HTERT RPE-1 (cell line): ENCODE data around the gene MUC4.
"Not testable (repeated sequence)": the region's sequence is repeated elsewhere in the genome, so short reads cannot be mapped to it uniquely, and the experiment has no call there.

Experiments used
- in situ Hi-C: fragments of 300-500 bp; cut with MboI; formaldehyde crosslinking; loops from 4 replicates; pipeline ENCODE4 v1.14.3; 2020; ENCODE audit warnings: low sequenced_read_pairs

MUC4 gene

DNA sequence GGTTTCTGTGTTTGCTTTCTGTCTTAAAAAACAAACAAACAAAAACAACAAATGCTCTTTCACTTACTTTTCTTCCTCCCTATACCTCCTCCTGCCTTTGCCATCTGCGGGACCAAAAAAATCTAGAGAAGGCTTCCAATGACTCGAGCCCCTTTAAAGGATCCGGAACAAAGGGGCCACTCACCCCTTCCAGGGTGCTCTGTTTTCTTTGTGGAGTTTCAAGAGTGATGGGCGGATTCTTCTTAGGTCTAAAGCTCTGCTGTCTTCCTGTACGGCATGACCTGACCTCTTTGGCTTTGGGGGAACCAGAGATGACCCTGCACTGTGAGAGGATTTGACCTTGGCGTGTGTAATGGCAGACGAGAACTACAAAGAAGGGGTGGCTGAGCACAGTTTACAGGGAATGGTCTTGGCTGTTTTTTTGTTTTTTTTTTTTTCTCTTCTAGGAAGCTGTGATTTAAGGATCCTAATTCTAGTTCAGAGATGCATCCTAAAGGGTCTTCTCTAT lies 93.2 kb downstream of the MUC4 start:
- in situ Hi-C loops = no loop called here

- in situ Hi-C loops = no loop called here
Observed at GRCh38 chr3:195717852-195718476, 93.8 kb downstream of the MUC4 start.

GRCh38 chr3:195717416-195717815 lies 94.3 kb downstream of the MUC4 start:
- in situ Hi-C loops = no loop called here

GRCh38 chr3:195715583-195716266 lies 96.0 kb downstream of the MUC4 start:
- in situ Hi-C loops = no loop called here

- in situ Hi-C loops = no loop called here
Observed at GRCh38 chr3:195715134-195715533, 96.6 kb downstream of the MUC4 start.

DNA sequence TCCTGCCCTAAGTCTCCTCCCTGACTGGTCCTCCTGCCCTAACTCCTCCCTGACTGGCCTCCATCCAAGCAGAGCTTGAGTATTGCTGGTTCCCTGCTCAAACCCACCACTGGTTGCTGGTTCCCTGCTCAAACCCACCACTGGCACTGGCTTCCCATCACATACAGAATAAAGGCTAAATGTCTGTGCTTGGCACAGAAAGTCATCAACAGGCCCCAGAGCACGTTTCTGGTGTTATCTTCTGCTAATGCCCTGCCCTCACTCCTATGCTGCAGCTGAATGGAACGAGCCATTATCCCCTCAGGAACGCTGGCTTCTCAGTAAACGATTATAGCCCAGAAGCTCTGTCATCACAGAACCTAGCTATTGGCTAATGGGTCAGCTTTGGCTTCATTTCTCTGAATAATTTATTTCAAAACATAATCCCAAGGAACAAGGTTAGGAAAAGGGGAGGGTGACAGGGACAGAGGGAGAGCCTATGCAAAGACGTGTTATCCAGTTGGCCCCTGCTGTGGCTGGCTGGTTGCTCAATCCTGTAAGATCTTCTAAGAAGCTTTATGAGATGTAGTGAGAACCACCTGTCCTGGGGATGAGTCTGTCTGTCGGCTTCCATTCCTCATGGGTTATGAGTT lies 97.2 kb downstream of the MUC4 start:
- in situ Hi-C loops = no loop called here

GRCh38 chr3:195713150-195713549 lies 98.6 kb downstream of the MUC4 start:
- in situ Hi-C loops = not testable (repeated sequence)

DNA sequence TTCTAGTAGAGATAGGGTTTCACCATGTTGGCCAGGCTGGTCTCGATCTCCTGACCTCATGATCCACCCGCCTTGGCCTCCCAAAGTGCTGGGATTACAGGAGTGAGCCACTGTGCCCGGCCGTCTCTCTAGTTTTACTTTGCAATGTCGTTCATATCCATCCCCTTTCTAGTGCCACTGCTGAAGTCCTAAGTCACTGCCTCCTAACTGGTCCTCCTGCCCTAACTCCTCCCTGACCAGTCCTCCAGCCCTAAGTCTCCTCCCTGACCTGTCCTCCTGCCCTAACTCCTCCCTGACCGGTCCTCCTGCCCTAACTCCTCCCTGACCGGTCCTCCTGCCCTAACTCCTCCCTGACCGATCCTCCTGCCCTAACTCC lies 99.2 kb downstream of the MUC4 start:
- in situ Hi-C loops = not testable (repeated sequence)

DNA sequence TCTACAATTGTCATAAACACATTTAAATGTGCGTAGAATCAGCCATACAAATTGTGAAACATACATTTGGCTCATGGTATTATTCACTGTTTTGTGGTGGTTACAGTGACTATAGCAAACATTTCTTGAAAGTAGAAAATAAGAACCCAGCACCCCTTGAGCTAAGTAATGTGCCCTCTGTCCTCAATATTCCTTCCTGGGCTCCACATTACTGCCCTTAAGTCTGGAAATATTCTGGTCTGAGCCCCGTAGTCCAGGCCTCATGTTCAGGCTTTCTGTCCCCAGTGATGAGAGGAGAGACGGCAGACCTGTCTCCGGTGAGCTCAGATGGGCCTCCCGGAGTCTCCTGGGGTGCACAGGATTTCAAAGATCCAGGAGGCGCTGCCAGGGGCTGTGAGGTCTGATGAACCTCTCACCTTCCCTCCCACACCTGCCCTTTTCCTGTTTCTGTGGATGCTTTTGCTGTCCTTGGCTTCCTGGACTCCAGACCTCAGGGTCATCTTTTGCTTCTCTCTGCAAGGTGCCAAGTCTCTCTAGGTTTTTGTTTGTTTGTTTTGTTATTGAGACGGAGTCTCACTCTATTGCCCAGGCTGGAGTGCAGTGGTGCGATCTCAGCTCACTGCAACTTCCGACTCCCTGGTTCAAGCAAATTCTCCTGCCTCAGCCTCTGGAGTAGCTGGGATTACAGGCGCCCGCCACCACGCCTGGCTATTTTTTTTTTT lies 99.8 kb downstream of the MUC4 start:
- in situ Hi-C loops = no loop called here

GRCh38 chr3:195711091-195711812 lies 100.5 kb downstream of the MUC4 start:
- in situ Hi-C loops = not testable (repeated sequence)

DNA sequence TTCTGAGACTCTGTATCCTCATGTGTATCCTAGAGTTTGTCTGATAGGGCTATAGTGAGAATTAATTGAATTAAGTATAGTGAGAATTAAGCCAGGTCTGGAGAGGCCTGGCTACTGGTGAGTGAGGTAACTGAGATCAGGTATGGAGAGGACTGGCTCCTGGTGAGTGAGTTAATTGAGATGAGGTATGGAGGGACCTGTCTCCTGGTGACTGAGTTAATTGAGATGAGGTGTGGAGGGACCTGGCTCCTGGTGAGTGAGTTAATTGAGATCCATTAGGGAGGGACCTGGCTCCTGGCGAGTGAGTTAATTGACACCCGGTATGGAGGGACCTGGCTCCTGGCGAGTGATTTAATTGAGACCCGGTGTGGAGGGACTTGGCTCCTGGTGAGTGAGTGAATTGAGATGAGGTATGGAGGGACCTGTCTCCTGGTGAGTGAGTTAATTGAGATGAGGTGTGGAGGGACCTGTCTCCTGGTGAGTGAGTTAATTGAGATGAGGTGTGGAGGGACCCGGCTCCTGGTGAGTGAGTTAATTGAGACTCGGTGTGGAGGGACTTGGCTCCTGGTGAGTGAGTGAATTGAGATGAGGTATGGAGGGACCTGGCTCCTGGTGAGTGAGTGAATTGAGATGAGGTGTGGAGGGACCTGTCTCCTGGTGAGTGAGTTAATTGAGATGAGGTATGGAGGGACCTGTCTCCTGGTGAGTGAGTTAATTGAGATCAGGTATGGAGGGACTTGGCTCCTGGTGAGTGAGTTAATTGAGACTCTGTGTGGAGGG lies 101.4 kb downstream of the MUC4 start:
- in situ Hi-C loops = not testable (repeated sequence)

DNA sequence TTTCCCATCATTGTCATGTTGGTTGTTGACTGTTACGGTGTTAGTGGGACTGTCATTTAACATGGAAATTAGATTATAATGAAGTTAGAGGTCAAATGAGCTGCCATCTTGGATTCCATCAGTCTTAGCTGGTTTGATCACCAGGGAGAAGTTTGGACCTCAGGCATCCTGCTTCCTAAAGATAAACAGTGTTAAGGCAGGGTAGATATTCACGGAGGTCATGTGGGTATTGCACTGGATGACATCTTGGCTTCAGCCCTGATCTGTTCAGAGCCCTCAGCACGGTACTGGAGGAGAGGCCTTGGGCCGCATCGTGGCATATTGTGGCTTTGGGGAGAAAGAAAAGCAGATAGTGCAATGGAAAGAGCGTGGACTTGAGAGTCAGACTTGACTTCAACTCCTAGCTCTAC lies 102.0 kb downstream of the MUC4 start:
- in situ Hi-C loops = no loop called here

- in situ Hi-C loops = no loop called here
Observed at GRCh38 chr3:195708626-195709481, 102.9 kb downstream of the MUC4 start.

DNA sequence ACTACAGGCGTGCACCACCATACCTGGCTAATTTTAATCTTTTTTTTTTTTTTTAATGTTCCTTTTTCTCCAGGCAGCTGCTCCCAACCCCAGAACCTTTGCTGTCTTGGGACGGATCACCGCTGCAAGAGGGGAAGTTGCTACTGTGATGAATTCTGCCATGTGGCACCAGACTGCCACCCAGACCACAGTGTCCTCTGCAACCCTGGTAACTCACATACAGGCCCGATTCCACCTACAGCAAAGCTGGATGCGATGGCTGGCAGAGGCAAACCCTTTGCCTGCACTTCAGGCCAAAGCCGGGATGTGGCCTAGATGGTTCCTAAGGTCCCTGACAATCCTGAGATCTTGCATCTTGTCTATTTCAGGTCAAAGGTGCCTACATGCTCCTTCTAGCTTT lies 103.7 kb downstream of the MUC4 start:
- in situ Hi-C loops = no loop called here

GRCh38 chr3:195705081-195705991 lies 106.4 kb downstream of the MUC4 start:
- in situ Hi-C loops = no loop called here

DNA sequence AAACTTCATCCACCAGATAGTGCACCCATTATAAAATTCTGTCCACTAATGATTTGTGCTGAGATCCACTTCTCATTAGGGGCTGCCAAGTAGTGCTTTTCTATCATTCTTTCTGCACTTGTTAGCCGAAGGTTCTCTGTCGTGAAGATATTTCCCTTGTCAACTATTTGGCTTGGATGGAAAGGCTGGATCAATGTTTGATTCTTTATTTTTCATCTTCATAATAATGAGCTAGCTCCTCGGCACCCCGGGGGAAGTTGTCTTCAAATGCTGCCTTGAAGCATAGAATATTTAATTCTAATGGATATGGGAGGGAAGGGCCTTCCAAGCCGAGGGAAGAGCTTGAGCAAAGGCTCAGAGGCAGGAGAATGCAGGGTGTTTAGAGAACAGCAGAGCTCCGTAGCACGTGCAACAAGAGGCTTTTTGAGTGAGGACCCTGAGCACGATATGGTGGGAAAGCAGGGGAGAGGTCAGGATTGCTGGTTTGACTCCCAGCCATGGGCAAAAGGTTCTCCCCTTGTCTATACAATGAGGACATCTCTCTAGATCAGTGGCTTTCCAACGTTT lies 107.2 kb downstream of the MUC4 start:
- in situ Hi-C loops = no loop called here

DNA sequence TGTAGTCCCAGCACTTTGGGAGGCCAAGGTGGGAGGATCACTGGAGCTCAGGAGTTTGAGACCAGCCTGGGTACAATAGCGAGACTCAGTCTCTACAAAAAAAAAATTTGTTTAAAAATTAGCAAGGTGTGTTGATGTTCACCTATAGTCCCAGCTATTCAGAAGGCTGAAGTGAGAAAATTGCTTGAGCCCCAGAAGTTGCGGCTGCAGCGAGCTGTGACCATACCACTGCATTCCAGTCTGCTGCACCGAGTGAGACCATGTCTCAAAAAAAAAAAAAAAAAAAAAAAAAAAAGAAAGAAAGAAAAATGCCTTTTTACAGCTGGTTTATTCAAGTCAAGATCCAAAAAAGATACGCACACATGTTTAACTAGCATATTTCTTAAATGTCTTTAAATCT lies 108.0 kb downstream of the MUC4 start:
- in situ Hi-C loops = no loop called here
